ENCODE measurements around the gene PIK3AP1.
"Not testable (repeated sequence)": the region's sequence is repeated elsewhere in the genome, so short reads cannot be mapped to it uniquely, and the experiment has no call there.

The PIK3AP1 gene, protein sequence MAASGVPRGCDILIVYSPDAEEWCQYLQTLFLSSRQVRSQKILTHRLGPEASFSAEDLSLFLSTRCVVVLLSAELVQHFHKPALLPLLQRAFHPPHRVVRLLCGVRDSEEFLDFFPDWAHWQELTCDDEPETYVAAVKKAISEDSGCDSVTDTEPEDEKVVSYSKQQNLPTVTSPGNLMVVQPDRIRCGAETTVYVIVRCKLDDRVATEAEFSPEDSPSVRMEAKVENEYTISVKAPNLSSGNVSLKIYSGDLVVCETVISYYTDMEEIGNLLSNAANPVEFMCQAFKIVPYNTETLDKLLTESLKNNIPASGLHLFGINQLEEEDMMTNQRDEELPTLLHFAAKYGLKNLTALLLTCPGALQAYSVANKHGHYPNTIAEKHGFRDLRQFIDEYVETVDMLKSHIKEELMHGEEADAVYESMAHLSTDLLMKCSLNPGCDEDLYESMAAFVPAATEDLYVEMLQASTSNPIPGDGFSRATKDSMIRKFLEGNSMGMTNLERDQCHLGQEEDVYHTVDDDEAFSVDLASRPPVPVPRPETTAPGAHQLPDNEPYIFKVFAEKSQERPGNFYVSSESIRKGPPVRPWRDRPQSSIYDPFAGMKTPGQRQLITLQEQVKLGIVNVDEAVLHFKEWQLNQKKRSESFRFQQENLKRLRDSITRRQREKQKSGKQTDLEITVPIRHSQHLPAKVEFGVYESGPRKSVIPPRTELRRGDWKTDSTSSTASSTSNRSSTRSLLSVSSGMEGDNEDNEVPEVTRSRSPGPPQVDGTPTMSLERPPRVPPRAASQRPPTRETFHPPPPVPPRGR

DNA sequence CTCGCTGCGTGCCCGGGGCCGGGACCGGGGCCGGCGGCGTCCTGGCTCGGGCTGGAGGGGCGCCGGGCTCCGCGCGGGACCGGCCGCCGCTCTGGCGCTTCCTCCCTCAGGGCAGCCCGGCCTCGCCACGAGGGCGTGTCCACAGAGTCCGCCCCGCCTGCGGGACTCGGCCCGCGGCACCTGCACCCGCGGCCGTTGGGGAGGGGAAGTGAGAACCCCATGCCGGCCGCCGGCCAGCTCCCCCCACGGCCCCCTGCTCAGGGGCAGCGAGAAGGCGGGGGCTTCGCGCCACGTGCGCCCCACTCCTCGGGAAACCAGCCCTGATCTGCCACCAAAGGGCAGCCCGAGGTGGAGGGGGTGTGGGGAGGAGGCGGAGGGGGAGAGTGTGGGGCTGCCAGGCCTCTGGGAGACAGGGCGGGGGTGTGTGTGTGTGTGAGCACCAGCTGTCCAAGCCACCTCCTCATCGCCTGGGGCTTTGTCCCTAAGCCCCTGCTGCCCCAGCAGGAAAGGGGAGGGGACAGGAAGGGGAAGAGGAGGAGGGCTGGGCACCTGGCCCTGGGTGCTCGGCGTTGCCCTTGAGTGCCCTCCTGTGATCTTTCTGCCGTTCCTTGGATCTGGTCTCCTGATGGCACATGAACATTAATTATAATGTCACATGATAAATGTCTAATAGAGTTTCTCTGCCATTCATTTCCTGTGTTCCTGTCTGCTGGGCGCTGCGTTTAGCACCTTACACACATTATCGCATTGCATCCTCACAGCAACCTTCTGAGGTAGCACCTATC, at the start of gene PIK3AP1:
Gene PIK3AP1 (minus strand): TSS at position 93 of the 785 bp plus-strand sequence. CDS start 120 bp downstream, outside the sequence.
- peak in 5 of 6 experiments; percentile 14 to 38 (median 26) for DNase-seq

DNA sequence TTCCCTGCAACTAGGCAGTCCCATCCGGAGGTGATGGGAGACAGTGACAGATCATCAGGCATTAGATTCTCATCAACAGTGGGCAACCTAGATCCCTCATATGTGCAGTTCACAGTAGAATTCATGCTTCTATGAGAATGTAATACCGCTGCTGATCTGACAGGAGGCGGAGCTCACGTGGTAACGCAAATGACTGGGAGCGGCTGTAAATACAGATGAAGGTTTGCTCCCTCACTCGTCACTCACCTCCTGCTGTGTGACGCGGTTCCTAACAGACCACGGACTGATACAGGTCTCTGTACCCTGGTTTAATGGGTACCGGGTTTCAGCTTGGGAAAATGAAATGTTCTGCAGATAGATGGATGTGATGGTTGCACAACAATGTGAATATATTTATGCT, 47.8 kb upstream of the PIK3AP1 start:
- DNase-seq, result no peak

DNA sequence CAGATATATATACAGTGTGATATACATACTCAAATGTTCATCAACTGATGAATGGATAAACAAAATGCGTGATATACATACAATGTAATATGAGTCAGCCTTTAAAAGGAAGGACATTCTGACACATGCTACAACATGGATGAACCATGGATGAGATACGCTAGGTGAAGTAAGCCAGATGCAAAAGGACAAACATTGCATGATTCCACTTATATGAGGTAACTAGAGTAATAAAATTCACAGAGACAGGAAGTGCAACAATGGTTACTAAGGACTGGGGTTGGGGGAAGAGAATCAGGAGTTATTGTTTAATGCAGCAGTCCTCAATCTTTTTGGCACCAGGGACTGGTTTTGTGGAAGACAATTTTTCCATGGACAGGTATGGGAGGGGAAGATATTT, 47.3 kb upstream of the PIK3AP1 start:
- DNase-seq, result no peak

DNA sequence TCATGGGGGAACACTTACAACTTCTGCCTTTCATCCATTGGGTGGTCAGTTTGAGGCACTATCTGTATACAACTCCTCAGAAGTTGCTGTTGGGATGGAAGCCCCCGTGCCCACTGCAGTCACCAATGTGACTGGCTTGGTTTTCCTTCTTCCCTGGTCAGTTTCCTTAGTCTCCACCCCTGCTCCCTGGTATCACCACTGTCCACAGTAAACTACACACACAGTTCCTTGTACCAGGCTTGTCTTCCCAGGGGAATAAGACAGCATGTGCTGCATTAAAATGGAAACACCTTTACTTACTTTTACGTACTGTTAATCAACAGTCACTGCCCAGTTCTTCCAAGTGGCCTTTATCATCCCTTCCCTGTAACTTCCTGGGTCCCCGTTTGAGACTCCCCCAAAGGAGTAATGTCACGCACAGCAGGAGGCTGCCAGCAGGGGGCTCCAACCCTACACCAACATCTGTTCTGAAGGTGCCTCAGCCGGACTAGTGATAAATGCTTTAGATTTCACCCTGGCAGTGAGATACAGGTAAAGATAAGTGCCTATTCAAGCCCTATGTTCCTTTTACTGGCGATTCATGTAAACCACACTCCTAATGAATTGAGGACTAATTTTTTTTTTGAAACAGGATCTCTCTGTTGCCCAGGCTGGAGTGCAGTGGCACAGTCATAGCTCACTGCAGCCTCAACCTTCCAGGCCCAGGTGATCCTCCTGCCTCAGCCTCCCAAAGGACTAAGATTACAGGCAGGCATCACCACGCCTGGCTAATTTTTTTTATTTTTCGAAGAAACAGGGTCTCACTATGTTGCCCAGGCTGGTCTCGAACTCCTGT, 45.3 kb upstream of the PIK3AP1 start:
- peak; percentile 21 to 68 (median 56) for DNase-seq

DNA sequence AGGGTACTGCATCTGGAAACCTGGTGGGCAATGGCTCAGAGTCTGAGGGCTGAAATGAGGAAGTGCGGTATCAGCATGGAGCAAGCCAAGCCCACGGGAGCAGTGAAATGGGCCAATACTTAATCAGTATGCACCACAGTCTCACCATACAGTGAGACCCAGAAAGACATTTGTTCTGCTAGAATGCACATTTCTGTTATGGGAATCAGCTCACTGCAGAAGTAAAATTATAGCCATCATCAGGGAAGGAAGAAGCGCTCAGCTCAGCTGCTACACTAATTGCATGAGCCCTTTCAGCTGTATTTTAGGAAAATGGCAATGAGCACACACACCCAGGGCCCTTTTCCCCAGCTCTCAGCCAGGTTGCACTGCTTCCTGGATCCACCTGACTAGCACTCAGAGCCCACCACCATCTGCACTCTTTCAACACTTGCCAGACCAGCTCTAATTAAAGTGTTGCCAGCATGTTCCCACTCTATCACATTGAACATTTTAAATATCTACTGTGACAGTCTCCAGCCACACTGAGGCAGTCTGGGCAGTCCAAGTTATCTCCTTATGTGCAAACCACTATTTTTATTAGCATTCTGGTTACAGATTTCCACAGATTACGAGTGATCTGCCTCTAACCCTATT, 44.2 kb upstream of the PIK3AP1 start:
- no peak for DNase-seq

DNA sequence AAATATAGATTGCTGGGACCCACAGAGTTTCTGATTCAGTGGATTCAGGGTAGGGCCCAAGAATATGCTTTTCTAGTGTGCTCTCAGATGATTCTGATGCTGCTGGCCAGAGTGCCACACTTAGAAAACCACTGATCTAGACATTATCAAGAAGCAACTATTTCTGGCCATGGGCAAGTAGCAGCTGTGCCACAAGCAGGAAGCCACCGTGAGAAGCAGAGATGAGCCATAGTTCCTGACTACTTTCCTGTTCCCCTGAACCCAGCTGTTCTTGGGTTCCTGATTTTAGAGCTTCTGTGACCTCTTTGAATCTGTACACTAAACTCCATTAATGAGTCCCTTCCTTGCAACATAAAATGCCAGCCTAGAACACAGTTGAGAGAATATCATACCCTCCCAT, 38.1 kb upstream of the PIK3AP1 start:
- no peak for DNase-seq

DNA sequence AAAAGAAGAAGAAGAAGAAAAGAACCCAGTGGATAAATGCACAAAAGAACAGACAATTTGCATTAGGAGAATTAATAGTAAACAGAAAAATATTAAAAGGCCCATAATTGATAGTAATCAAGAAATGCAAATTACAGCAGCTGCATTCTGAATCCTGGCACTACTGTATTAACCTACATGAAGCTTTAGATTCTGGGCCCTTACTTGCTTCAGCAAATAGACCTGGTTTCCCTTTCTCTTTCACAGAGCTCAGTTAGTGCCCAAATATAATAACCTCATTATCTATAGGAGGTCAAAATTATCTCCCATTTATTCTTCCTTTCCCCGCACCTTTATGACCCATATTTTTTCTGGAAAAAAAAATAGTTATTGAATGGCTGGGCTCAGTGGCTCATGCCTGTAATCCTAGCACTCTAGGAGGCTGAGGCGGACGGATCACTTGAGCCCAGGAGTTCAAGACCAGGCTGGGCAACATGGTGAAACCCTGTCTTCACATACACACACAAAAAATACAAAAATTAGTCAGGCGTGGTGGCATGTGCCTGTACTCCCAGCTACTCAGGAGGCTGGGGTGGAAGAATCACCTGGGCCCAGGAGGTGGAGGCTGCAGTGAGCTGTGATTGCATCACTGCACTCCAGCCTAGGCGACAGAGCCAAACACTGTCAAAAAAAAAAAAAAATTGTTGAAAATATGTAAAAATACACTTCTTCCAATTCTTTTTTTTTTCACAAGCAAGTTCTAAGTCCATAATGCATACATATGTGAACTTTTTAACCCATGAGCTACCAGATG, 36.0 kb upstream of the PIK3AP1 start:
- no peak for DNase-seq

DNA sequence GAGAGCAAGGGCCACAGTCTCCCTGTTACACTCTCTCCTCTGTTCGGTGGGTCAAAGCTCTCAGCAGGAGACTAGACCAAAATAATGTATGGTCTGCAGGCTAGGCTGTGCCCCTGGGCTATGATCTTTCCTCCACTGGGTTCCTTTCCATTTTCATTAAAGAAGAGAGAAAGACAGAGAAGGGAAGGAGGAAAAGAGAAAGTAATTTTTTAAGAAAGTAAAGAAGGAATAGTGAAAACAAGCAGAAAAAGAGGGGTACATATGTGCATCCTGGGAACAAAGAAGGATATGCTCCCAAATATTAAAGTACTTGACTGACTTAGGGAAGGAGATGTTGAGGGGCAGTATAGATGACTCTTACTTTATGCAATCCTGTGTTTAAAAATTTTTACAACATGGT, 33.6 kb upstream of the PIK3AP1 start:
- DNase-seq, result no peak

DNA sequence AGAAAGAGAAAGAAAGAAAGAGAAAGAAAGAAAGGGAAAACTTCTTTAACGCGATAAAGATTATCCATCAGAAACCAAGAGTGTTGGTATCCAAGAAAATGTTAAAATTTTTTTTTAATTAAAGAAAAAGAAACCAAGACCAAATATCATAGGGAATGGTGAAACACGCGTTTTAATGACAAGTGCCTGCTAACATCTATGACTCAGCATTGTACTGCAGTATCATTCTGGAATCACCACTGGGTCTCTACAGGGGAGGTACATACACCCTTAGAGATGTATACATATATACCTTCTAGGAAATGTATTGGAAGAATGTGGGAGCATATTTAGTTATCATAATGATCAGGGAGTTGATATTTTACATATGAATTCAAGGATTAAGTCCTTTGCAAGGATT, 32.1 kb upstream of the PIK3AP1 start:
- DNase-seq, result no peak

DNA sequence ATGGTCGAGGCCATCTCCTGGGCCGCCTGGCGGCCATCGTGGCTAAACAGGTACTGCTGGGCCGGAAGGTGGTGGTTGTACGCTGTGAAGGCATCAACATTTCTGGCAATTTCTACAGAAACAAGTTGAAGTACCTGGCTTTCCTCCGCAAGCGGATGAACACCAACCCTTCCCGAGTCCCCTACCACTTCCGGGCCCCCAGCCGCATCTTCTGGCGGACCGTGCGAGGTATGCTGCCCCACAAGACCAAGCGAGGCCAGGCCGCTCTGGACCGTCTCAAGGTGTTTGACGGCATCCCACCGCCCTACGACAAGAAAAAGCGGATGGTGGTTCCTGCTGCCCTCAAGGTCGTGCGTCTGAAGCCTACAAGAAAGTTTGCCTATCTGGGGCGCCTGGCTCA, 30.0 kb upstream of the PIK3AP1 start:
- DNase-seq, result not testable (repeated sequence)

DNA sequence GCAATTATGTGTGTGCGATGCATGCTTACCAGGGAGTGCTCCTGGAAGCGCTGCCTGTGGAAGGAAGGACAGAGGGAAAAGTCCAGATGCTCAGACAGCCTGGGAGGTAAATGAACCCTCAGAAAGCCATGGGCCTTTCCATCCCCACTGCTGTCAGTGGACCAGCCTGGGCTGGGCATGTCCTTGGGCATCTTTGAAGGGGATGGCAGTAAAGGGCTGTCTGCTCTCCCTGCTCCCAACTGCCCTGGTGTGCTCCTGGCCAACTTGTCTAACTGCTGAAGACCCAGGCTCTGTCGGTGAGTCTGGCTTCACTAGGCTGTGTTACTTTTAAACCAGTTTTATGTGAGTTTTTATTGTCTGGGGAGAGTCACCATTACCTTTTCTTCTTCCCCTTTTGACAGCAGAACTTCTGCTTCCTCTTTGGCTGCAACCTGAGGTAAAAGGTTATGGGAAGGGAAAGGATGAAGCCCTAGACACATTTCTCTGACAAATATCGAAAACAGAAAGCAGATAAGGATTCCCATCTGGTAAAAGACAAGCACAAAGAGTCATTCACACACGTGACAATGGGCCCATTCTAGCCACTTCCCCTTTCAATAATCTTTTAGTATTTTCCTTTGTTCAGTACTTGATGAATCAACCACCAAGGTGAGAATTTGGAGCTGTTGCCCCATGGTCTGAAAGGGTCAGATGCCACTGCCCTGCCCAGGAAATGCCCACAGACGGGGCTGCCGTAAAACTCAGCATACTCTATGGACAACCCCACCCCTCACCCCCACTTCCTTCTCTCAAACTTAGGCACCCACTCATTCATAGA, 27.6 kb upstream of the PIK3AP1 start:
- no peak for DNase-seq

DNA sequence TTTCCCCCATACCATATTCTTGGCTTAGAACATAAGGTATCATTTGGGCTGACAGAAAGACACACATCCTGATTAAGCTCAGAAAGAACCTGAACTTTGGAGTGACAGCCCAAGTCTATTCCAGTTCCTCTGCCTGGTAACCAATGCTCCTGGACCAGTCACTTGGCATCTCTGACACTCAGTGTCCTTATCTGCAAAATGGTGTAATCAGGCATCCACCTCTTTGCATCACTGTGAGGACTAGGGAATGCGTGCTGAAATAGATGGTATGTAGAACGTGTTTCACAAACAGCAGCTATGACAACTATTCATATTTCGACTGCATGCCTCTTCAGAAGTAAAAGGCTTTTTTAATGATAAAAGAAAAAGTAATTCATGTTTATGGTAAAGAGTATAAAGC, 26.2 kb upstream of the PIK3AP1 start:
- no peak for DNase-seq

DNA sequence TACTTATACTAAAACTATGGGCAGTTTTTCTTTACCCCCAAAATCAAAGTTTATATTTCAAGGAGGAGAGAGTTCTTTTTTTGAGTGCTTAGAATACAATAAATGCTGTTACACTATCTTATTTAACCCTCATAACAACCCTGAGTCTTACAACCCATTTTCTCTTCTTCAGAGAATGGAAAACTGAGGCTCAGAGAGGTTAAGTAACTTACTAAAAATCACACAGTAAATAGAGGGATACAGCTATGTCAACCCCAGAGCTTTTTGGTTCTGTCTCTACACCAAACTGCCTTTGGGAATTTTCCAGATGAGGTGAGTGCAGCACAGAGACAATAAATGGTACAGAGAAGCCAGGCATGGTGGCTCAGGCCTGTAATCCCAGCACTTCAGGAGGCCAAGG, 25.6 kb upstream of the PIK3AP1 start:
- DNase-seq, result no peak

DNA sequence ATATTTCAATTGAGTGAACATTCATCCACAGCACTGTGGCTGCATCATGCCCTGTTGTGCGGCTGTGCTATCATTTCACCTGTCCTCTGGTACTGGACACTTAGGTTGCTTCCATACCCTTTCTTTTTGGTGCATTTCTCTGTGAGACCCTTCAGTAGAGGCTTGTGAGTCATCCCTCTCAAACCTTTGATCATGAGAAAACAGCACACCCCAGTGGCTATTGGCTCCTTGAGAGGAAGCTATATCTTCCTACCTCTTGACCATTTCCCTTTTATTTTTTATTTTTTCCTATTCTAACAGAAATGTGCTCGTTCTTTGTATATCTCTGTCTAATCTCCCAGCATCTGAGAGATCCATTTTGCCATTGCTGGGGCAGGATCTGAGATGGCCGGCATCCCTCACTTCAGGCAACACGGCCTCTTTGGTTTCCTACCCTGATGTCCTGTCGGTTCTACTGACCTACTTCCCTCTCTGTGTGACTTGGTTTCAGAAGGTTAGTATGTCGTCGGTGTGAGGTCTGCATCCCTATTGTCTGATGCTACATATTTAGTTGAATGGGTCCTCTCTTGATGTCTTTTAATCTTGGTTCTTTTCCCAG, 23.8 kb upstream of the PIK3AP1 start:
- no peak for DNase-seq

DNA sequence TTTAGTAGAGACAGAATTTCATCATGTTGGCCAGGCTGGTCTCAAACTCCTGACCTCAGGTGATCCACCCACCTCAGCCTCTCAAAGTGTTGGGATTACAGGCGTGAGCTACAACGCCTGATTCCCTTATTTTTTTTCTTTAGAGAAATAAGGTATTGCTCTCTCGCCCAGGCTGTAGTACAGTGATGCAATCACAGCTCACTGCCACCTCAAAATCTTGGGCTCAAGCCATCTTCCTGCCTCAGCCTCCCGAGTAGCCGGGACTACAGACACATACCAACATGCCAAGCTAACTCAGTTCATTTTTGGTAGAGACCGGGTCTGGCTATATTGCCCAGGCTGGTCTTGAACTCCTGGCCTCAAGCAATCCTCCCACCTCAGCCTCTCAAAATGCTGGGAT, 21.2 kb upstream of the PIK3AP1 start:
- DNase-seq, result not testable (repeated sequence)

DNA sequence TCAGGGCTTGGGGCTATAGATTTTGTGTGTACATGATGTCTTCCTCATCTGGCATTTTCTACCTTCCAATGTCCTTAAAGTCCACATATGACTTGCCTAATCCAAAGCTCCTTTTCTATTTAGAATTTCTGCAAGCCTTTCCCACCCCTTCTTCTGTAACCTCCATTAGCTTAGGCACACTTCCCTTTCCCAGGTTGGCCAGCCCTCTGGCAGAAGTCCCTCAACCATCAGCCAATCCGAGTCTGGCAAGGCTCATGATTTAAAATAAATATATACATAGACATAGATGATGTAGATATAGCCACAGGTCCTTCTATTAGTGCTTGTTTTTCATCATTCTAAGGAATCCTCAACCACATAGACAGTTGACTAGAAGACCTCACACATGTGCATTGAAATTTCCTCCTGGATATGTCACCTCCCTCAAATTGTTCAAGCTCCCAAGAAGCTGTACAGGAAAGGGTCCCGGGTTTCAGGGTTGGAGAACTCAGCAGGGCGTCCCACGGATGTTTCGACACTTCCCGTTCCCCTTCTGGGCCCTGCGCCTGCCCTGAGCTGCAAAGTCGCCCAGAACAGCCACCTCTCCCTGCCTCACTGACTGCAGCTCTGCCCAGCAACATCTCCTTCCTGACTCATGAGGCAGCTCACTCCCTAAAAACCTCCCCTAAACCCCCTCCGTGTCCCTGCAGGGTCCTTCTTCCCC, 20.4 kb upstream of the PIK3AP1 start:
- DNase-seq, result no peak

DNA sequence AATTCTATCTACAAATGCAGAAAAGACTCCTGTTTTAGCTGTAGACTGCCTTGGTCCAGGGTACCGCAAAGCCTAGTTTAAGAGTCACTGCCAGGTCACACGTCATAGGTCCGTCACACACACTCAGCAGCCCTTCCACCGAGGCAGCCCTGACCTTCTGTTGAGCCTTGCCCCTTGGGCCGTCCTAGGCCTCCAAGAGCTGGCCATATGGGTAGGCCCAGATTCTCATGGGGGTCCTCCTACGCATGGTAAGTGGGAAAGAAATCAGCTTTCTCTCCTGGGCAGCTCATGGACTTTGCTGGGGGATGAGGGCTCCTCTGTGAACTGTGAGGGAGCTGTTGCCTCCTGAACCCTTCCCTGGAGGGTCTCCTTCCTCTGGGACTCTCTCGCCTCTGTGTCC, 19.8 kb upstream of the PIK3AP1 start:
- DNase-seq, result no peak

DNA sequence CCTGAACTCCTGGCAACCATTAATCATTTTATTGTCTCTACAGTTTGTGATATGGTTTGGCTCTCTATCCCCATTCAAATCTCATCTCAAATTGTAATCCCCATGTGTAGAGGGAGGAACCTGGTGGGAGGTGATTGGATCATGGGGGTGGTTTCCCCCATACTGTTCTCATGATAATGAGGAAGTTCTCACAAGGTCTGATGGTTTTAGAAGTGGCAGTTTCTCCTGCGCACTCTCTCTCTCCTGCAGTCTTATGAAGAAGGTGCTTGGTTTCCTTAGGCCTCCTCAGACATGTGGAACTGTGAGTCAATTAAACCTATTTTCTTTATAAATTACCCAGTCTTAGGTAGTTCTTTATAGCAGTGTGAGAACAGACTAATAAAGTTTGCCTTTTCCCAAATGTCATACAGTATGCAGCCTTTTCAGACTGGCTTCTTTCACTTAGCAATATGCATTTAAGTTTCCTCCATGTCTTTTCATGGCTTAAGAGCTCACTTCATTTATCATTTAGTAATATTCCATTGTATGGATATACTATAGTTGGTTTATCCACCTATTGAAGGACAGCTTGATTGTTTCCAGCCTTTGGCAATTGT, 17.1 kb upstream of the PIK3AP1 start:
- not testable (repeated sequence) for DNase-seq

DNA sequence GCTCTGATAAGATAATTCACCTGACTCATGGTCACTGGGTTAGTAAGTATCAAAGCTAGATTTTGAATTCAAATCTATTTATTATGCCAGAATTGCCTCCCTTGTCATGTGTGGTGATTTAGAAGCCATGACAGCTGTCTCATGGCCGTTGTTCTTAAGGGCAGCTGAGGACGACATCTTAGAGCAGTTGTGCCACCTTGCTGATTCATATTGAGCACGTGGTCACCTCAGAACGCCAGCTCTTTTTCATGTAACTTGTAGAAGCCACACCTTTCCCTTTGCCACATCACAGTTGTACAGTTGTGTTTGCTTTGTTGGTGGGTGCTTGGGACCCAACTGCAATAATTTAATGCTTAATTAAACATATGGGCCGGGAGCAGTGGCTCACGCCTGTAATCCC, 4.3 kb upstream of the PIK3AP1 start:
- DNase-seq, result no peak
